GM12892 (cell line): ENCODE measurements around the gene PHLPP1.
"Not testable (repeated sequence)": the region's sequence is repeated elsewhere in the genome, so short reads cannot be mapped to it uniquely, and the experiment has no call there.

Source experiments
- DNase-seq: peaks from one replicate; pipeline ENCODE4 v3.0.0; 2011; ENCODE audit not compliant: insufficient read length
- FAIRE-seq: peaks from 2 replicates; lab custom pipeline; 2011; peaks lifted over from hg19 to GRCh38; lab: Jason Lieb, UNC
- POLR2A ChIP-seq: IDR thresholded peaks from 2 replicates; pipeline ENCODE4 v1.6.1; 2011; ENCODE audit warnings: low read depth, low read length, control low read depth
- POLR2AphosphoS5 ChIP-seq: IDR thresholded peaks from 2 replicates; pipeline ENCODE4 v1.6.1; 2011; ENCODE audit warnings: low read depth, low read length, control low read depth
- TAF1 ChIP-seq: IDR thresholded peaks from 2 replicates; pipeline ENCODE4 v1.6.1; 2011; ENCODE audit warnings: low read depth, mild to moderate bottlenecking, control low read depth, low read length, borderline replicate concordance

PHLPP1 gene

GRCh38 chr18:62736077-62736855, 20.9 kb downstream of the PHLPP1 start:
- FAIRE-seq (peak; percentile 36), DNase-seq (no peak)
- TF ChIP-seq POLR2A (no peak), TAF1 (no peak), POLR2AphosphoS5 (no peak)

GRCh38 chr18:62737241-62737873, 22.0 kb downstream of the PHLPP1 start:
- no peak for DNase-seq

GRCh38 chr18:62738639-62739038, 23.3 kb downstream of the PHLPP1 start:
- FAIRE-seq = no peak
- no peak for DNase-seq

More at GRCh38 chr18:62737241-62737873, 22.0 kb downstream of the PHLPP1 start:
- no peak for TF ChIP-seq TAF1
- no peak for TF ChIP-seq POLR2AphosphoS5
- no peak for TF ChIP-seq POLR2A
- no peak for FAIRE-seq

GRCh38 chr18:62739911-62740310, 24.6 kb downstream of the PHLPP1 start:
- DNase-seq = no peak
- FAIRE-seq = no peak
- TF ChIP-seq POLR2AphosphoS5 (no peak), TAF1 (no peak), POLR2A (no peak)

More at GRCh38 chr18:62738639-62739038, 23.3 kb downstream of the PHLPP1 start:
- no peak for TF ChIP-seq POLR2A
- no peak for TF ChIP-seq TAF1
- TF ChIP-seq POLR2AphosphoS5 = no peak

GRCh38 chr18:62740650-62741049, 25.3 kb downstream of the PHLPP1 start:
- FAIRE-seq = not testable (repeated sequence)

GRCh38 chr18:62741118-62741566, 25.8 kb downstream of the PHLPP1 start:
- FAIRE-seq (no peak), DNase-seq (no peak)
- TF ChIP-seq POLR2A (no peak), POLR2AphosphoS5 (no peak), TAF1 (no peak)

More at GRCh38 chr18:62740650-62741049, 25.3 kb downstream of the PHLPP1 start:
- not testable (repeated sequence) for DNase-seq

GRCh38 chr18:62741584-62741983, 26.2 kb downstream of the PHLPP1 start:
- DNase-seq = no peak
- FAIRE-seq = no peak
- TF ChIP-seq POLR2A (no peak), POLR2AphosphoS5 (no peak), TAF1 (no peak)

- DNase-seq (no peak), FAIRE-seq (peak; percentile 80)
- no peak for TF ChIP-seq POLR2A
- no peak for TF ChIP-seq TAF1
- no peak for TF ChIP-seq POLR2AphosphoS5
Measured at GRCh38 chr18:62744076-62744968, 29.0 kb downstream of the PHLPP1 start.

GRCh38 chr18:62745089-62745751, 29.9 kb downstream of the PHLPP1 start:
- DNase-seq (no peak), FAIRE-seq (no peak)
- no peak for TF ChIP-seq POLR2A

- DNase-seq = no peak
- no peak for TF ChIP-seq POLR2AphosphoS5
- TF ChIP-seq TAF1 = no peak
- TF ChIP-seq POLR2A = no peak
- FAIRE-seq = peak; percentile 72
Measured at GRCh38 chr18:62749389-62749788, 34.0 kb downstream of the PHLPP1 start.

- DNase-seq = no peak
- no peak for TF ChIP-seq POLR2AphosphoS5
- TF ChIP-seq TAF1 = no peak
- no peak for TF ChIP-seq POLR2A
- no peak for FAIRE-seq
Measured at GRCh38 chr18:62751341-62751821, 36.0 kb downstream of the PHLPP1 start.
